ENCODE data around the gene CEP120.

The CEP120 gene

GRCh38 chr5:123367739-123368138, 55.5 kb downstream of the CEP120 start:
- H3K4me3 ChIP-seq (replicated peaks in 1 of 2; ENCODE audit: low read depth in 2 of 2, low read length in 2 of 2): no peak overlapping the region
- TF ChIP-seq, protein P1, sequence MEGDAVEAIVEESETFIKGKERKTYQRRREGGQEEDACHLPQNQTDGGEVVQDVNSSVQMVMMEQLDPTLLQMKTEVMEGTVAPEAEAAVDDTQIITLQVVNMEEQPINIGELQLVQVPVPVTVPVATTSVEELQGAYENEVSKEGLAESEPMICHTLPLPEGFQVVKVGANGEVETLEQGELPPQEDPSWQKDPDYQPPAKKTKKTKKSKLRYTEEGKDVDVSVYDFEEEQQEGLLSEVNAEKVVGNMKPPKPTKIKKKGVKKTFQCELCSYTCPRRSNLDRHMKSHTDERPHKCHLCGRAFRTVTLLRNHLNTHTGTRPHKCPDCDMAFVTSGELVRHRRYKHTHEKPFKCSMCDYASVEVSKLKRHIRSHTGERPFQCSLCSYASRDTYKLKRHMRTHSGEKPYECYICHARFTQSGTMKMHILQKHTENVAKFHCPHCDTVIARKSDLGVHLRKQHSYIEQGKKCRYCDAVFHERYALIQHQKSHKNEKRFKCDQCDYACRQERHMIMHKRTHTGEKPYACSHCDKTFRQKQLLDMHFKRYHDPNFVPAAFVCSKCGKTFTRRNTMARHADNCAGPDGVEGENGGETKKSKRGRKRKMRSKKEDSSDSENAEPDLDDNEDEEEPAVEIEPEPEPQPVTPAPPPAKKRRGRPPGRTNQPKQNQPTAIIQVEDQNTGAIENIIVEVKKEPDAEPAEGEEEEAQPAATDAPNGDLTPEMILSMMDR (IDR thresholded peaks at IDR 0.05; ENCODE audit: low read depth, low read length): peak; percentile 10
- DNase-seq (ENCODE audit: low read depth in 2 of 2): peak; percentile 45 to 48

- peak in 1 of 2 donors; percentile 60 for DNase-seq (ENCODE audit: low read depth in 2 of 2)
- TF ChIP-seq, protein P1 (IDR thresholded peaks at IDR 0.05; ENCODE audit: low read depth, low read length): no peak
- H3K4me3 ChIP-seq (replicated peaks in 1 of 2; ENCODE audit: low read depth in 2 of 2, low read length in 2 of 2): no peak overlapping the region
These were observed 58.0 kb downstream of the CEP120 start for GRCh38 chr5:123365156-123365555.

- TF ChIP-seq, protein P1 (IDR thresholded peaks at IDR 0.05; ENCODE audit: low read depth, low read length): no peak
These were observed 58.6 kb downstream of the CEP120 start for GRCh38 chr5:123364441-123365155.

GRCh38 chr5:123360910-123361309, 62.3 kb downstream of the CEP120 start:
- TF ChIP-seq, protein P1 (IDR thresholded peaks at IDR 0.05; ENCODE audit: low read depth, low read length): no peak
- no peak for DNase-seq (ENCODE audit: low read depth in 2 of 2)
- no peak overlapping the region for H3K4me3 ChIP-seq (replicated peaks in 1 of 2; ENCODE audit: low read depth in 2 of 2, low read length in 2 of 2)

More at GRCh38 chr5:123364441-123365155, 58.6 kb downstream of the CEP120 start:
- no peak overlapping the region for H3K4me3 ChIP-seq (replicated peaks in 1 of 2; ENCODE audit: low read depth in 2 of 2, low read length in 2 of 2)
- DNase-seq (ENCODE audit: low read depth in 2 of 2): no peak

GRCh38 chr5:123360201-123360571, 63.0 kb downstream of the CEP120 start:
- TF ChIP-seq, protein P1 (IDR thresholded peaks at IDR 0.05; ENCODE audit: low read depth, low read length): no peak
- H3K4me3 ChIP-seq (replicated peaks in 1 of 2; ENCODE audit: low read depth in 2 of 2, low read length in 2 of 2): no peak overlapping the region
- DNase-seq (ENCODE audit: low read depth in 2 of 2): no peak

DNA sequence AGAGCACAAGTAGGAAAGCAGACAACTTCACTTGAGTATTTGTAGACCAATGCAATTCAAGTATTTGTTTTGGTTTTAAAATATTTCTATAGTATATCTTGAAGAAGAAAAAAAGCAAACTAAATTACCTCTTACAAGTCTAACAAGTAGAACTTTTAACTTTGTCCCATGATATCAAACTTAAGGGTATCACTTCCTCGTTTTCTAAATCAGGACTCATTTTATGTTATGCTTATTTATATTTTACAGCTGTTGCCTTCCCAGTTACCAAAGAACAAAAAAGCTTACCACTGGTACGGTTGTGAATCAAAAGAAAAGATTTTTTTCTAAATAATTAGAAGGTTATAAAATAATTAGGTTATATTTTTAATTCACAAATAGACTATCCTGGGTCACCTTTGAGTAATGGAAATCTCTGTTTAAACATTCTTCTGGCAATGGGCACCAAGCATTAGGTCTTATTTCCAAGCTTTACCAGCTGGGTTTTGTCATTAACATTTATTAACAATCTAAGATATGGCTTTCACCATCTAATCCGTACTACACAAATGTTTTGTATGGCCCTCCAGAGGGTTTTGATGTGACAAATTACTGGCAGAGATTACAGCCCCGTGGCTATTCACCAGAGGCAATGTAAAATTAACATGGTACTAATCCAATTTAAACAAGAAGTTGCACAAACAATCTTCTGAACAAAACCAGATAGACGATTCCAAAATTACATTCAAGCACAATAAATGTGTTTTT, 63.6 kb downstream of the CEP120 start:
- TF ChIP-seq, protein P1 (IDR thresholded peaks at IDR 0.05; ENCODE audit: low read depth, low read length): no peak
- H3K4me3 ChIP-seq (replicated peaks in 1 of 2; ENCODE audit: low read depth in 2 of 2, low read length in 2 of 2): no peak overlapping the region
- peak; percentile 11 to 60 for DNase-seq (ENCODE audit: low read depth in 2 of 2)

All from cardiac fibroblast (primary cell).